Astrocyte (in vitro differentiated cells and primary cell): ENCODE data around the gene BRMS1. TPM values are rescaled to one million over a fixed set of nuclear protein-coding genes. Genes with fewer than 3 reads are reported as not detected.

Experiments used
- DNase-seq: peaks from one replicate; pipeline ENCODE4 v3.0.0-alpha.2; 2010; ENCODE audit warnings: low read depth
- FAIRE-seq: peaks from 2 replicates; lab custom pipeline; 2011; peaks lifted over from hg19 to GRCh38; lab: Jason Lieb, UNC
- H2AFZ ChIP-seq: 2 replicates; pipeline ENCODE4 v1.6.0; 2012; ENCODE audit warnings: low read depth, low read length, inconsistent platforms
- H3K27ac ChIP-seq: 2 replicates; pipeline ENCODE4 v1.5.1; 2011; ENCODE audit warnings: low read depth, low read length, inconsistent platforms
- H3K27me3 ChIP-seq: 2 replicates; pipeline ENCODE4 v1.6.0; 2011; ENCODE audit warnings: low read length, inconsistent platforms; ENCODE audit not compliant: insufficient read depth
- H3K36me3 ChIP-seq: 2 replicates; pipeline ENCODE4 v1.5.1; 2011; ENCODE audit warnings: low read length, inconsistent platforms; ENCODE audit not compliant: insufficient read depth
- H3K4me1 ChIP-seq: 2 replicates; pipeline ENCODE4 v1.5.1; 2011; ENCODE audit warnings: low read length, inconsistent platforms; ENCODE audit not compliant: insufficient read depth
- H3K4me2 ChIP-seq: 2 replicates; pipeline ENCODE4 v1.6.0; 2012; ENCODE audit warnings: low read length, inconsistent platforms
- H3K4me3 ChIP-seq: 2 replicates; pipeline ENCODE4 v1.5.1; 2011; ENCODE audit warnings: low read depth, mild to moderate bottlenecking, low read length, inconsistent platforms; ENCODE audit not compliant: insufficient read depth
- H3K79me2 ChIP-seq: 2 replicates; pipeline ENCODE4 v1.6.0; 2012; ENCODE audit warnings: mild to moderate bottlenecking, low read length, inconsistent platforms; ENCODE audit not compliant: insufficient read depth
- H3K9ac ChIP-seq: 2 replicates; pipeline ENCODE4 v1.6.0; 2012; ENCODE audit warnings: mild to moderate bottlenecking, low read length, inconsistent platforms
- H3K9me3 ChIP-seq: 2 replicates; pipeline ENCODE4 v1.5.1; 2012; ENCODE audit warnings: low read depth, mild to moderate bottlenecking, low read length, inconsistent platforms; ENCODE audit not compliant: insufficient read depth
- H4K20me1 ChIP-seq: 2 replicates; pipeline ENCODE4 v1.6.0; 2012; ENCODE audit warnings: low read length, inconsistent platforms; ENCODE audit not compliant: insufficient read depth
- H3K27ac Mint-ChIP-seq: one replicate; pipeline ENCODE4 v1.8.0; 2021; ENCODE audit warnings: mild to moderate bottlenecking, mixed read lengths; ENCODE audit not compliant: unreplicated experiment
- H3K27me3 Mint-ChIP-seq: one replicate; pipeline ENCODE4 v1.8.0; 2021; ENCODE audit warnings: low read depth, mixed read lengths; ENCODE audit not compliant: unreplicated experiment
- H3K36me3 Mint-ChIP-seq: one replicate; pipeline ENCODE4 v1.8.0; 2021; ENCODE audit warnings: low read depth, mixed read lengths; ENCODE audit not compliant: unreplicated experiment
- H3K4me1 Mint-ChIP-seq: one replicate; pipeline ENCODE4 v1.8.0; 2021; ENCODE audit warnings: low read depth, mixed read lengths; ENCODE audit not compliant: unreplicated experiment
- H3K4me3 Mint-ChIP-seq: one replicate; pipeline ENCODE4 v1.8.0; 2021; ENCODE audit warnings: mild to moderate bottlenecking, moderate library complexity, mixed read lengths; ENCODE audit not compliant: unreplicated experiment
- H3K9me3 Mint-ChIP-seq: one replicate; pipeline ENCODE4 v1.8.0; 2021; ENCODE audit warnings: mild to moderate bottlenecking, mixed read lengths; ENCODE audit not compliant: unreplicated experiment
- EZH2 ChIP-seq: IDR thresholded peaks from 2 replicates; pipeline ENCODE4 v1.6.1; 2012; ENCODE audit warnings: mild to moderate bottlenecking, low read length, inconsistent platforms; ENCODE audit not compliant: insufficient read depth
- total RNA-seq: library from RNA; stranded (reverse); gene quantifications from 2 replicates; pipeline ENCODE4 v1.2.1, GENCODE V29; 2021
- TF ChIP-seq, protein P1 (sequence below): IDR thresholded peaks from 2 replicates; pipeline ENCODE4 v1.5.1; 2011; ENCODE audit warnings: low read depth, mild to moderate bottlenecking, inconsistent platforms, low read length, moderate library complexity; ENCODE audit not compliant: insufficient read depth

Gene BRMS1
- total RNA-seq, 1 donor from 2014 or later, result 47.8 TPM

DNA sequence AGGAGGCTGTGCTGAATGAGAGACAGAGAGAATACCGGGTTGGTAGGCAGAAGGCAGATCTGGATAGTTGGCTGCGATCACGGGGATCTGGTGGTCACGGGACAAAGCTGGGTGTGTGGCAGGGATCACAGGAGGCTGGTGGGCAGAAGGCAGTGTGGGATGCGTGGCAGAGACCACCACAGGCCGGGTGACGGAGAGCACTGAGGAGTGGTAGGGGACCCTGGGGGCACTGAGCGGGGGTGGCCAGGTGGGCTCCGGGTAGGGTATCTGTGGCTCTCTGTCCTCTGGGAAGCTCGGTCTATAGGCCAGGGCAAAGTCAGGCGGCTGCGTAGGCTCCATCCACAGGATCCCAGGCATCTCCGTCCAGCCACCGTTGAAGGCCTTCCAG lies 29.4 kb downstream of the BRMS1 start:
- H3K27ac ChIP-seq, result no peak overlapping the region
- H3K4me1 ChIP-seq, result peaks cover 53% of the 10 kb centered on the region
- peak overlapping the region; percentile 81 for H3K4me2 ChIP-seq

DNA sequence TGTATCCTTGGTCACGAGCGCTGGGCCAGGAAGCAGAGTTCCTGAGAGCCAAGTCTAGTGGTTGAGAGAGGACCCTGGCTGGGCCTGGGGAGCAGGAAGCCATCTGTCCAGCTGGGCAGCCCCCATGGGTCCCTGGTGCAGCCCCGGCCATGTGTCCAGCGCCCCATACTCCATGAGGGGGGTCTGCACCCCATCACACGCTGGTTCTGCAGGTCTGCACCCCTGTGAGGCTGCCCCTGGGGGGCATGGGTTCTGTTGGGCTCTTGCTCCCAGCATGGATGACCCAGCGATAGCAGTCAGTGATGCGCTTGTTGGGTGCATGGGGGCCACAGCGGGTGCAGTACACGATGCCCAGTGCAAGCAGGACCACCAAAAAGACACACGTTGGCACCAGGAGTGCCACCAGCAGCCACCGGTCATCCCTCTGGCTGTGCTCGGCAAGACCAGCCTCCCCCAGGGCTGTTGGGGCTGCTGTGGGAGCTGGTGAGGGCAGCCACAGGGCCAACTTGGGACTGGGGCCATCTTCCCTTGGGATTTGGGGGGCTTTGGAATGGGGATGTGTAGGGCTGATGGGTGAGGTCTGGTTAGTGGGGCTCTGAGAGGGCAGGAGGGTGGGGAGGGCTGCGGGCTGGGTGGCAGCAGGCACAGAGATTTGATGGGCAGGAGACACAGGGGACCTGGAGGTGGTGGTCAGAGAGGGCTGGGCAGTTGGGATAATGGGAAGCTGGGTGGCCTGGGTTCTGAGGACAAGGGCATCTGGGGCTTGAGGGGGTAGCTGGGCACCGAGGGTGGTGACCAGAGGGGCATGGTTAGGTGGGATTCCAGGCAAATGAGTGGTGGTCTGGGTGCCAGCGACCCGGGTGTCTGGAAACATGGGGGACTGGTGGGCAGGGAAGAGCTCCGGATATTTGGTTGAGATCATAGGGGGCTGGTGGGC lies 30.1 kb downstream of the BRMS1 start:
- H2AFZ ChIP-seq, result no peak overlapping the region
- peak overlapping the region; percentile 81 for H3K4me2 ChIP-seq
- peaks cover 53% of the 10 kb centered on the region for H3K4me1 ChIP-seq
- H3K36me3 ChIP-seq, result no peaks in the 10 kb centered on the region
- no peaks in the 10 kb centered on the region for H3K27me3 ChIP-seq
- H3K9ac ChIP-seq, result peak overlapping the region; percentile 80
- H3K27ac ChIP-seq, result peak overlapping the region; percentile 90
- H3K4me3 Mint-ChIP-seq, result no peak overlapping the region
- H3K79me2 ChIP-seq, result peaks cover 32% of the 10 kb centered on the region
- no peaks in the 10 kb centered on the region for H3K9me3 ChIP-seq
- peaks cover 15% of the 10 kb centered on the region for H4K20me1 ChIP-seq
- DNase-seq, result no peak
- H3K4me3 ChIP-seq, result peak overlapping the region; percentile 48
- peaks cover 6% of the 10 kb centered on the region for H3K36me3 Mint-ChIP-seq
- peaks cover 2% of the 10 kb centered on the region for H3K27me3 Mint-ChIP-seq
- H3K27ac Mint-ChIP-seq, result no peak overlapping the region
- peaks cover 34% of the 10 kb centered on the region for H3K4me1 Mint-ChIP-seq
- H3K9me3 Mint-ChIP-seq, result peaks cover 9% of the 10 kb centered on the region
- FAIRE-seq, result no peak
- TF ChIP-seq, protein P1, sequence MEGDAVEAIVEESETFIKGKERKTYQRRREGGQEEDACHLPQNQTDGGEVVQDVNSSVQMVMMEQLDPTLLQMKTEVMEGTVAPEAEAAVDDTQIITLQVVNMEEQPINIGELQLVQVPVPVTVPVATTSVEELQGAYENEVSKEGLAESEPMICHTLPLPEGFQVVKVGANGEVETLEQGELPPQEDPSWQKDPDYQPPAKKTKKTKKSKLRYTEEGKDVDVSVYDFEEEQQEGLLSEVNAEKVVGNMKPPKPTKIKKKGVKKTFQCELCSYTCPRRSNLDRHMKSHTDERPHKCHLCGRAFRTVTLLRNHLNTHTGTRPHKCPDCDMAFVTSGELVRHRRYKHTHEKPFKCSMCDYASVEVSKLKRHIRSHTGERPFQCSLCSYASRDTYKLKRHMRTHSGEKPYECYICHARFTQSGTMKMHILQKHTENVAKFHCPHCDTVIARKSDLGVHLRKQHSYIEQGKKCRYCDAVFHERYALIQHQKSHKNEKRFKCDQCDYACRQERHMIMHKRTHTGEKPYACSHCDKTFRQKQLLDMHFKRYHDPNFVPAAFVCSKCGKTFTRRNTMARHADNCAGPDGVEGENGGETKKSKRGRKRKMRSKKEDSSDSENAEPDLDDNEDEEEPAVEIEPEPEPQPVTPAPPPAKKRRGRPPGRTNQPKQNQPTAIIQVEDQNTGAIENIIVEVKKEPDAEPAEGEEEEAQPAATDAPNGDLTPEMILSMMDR, result no peak
- TF ChIP-seq EZH2, result no peak

More for the DNA sequence above, 29.4 kb downstream of the BRMS1 start:
- H3K4me1 Mint-ChIP-seq, result peaks cover 34% of the 10 kb centered on the region
- no peak for TF ChIP-seq EZH2
- TF ChIP-seq, protein P1, result no peak
- peaks cover 8% of the 10 kb centered on the region for H3K36me3 Mint-ChIP-seq
- H2AFZ ChIP-seq, result no peak overlapping the region
- H3K9me3 Mint-ChIP-seq, result peaks cover 14% of the 10 kb centered on the region
- H3K79me2 ChIP-seq, result peaks cover 32% of the 10 kb centered on the region
- H3K36me3 ChIP-seq, result no peaks in the 10 kb centered on the region
- H3K9me3 ChIP-seq, result no peaks in the 10 kb centered on the region
- DNase-seq (no peak), FAIRE-seq (no peak)
- no peaks in the 10 kb centered on the region for H3K27me3 ChIP-seq
- H3K4me3 Mint-ChIP-seq, result no peak overlapping the region
- peaks cover 2% of the 10 kb centered on the region for H3K27me3 Mint-ChIP-seq
- peak overlapping the region; percentile 80 for H3K9ac ChIP-seq
- peak overlapping the region; percentile 48 for H3K4me3 ChIP-seq
- H4K20me1 ChIP-seq, result peaks cover 15% of the 10 kb centered on the region
- no peak overlapping the region for H3K27ac Mint-ChIP-seq

DNA sequence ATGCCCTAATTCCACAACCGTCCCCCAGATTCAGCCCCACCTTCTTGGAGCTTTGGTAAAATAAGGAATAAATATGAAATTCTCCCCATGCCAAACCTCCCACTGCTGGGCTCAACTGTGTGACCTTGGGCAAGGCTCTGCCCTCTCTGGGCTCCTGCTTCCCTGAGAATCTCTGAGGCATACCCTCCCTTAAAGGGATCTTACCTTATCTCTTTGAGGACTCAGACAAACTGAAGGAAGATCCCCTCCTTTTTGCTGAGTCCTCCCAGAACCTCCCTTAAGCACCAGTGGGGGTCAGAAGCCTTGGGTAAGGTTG lies 30.8 kb downstream of the BRMS1 start:
- Histone ChIP-seq H3K9ac (peak overlapping the region; percentile 80), H4K20me1 (peaks cover 15% of the 10 kb centered on the region), H3K27me3 (no peaks in the 10 kb centered on the region), H3K4me2 (peak overlapping the region; percentile 81), H3K27ac (peak overlapping the region; percentile 90), H3K79me2 (peaks cover 32% of the 10 kb centered on the region), H3K4me1 (peaks cover 53% of the 10 kb centered on the region), H2AFZ (no peak overlapping the region), H3K4me3 (peak overlapping the region; percentile 48), H3K36me3 (no peaks in the 10 kb centered on the region), H3K9me3 (no peaks in the 10 kb centered on the region)
- no peak for FAIRE-seq
- peak overlapping the region; percentile 71 for H3K27ac Mint-ChIP-seq
- TF ChIP-seq, protein P1, result no peak
- TF ChIP-seq EZH2, result no peak
- peaks cover 33% of the 10 kb centered on the region for H3K4me1 Mint-ChIP-seq
- peaks cover 7% of the 10 kb centered on the region for H3K9me3 Mint-ChIP-seq
- H3K27me3 Mint-ChIP-seq, result peaks cover 2% of the 10 kb centered on the region
- H3K4me3 Mint-ChIP-seq, result peak overlapping the region; percentile 74
- no peak for DNase-seq
- peaks cover 6% of the 10 kb centered on the region for H3K36me3 Mint-ChIP-seq
